ENCODE measurements around the gene NOL6.
"Not testable (repeated sequence)": the region's sequence is repeated elsewhere in the genome, so short reads cannot be mapped to it uniquely, and the experiment has no call there.

NOL6 gene

GRCh38 chr9:33463151-33463550, 10.6 kb downstream of the NOL6 start:
- no peak for TF ChIP-seq CTCF (IDR thresholded peaks at IDR 0.05; ENCODE audit: low read depth, low read length, missing control alignments)
- H3K4me3 ChIP-seq (ENCODE audit: low read depth, low read length) = no peak overlapping the region
- no peak for DNase-seq (ENCODE audit: low read depth)

- DNase-seq (ENCODE audit: low read depth) = no peak
- no peak overlapping the region for H3K4me3 ChIP-seq (ENCODE audit: low read depth, low read length)
- no peak for TF ChIP-seq CTCF (IDR thresholded peaks at IDR 0.05; ENCODE audit: low read depth, low read length, missing control alignments)
Measured at GRCh38 chr9:33461492-33461891, 12.2 kb downstream of the NOL6 start.

GRCh38 chr9:33460854-33461253, 12.9 kb downstream of the NOL6 start:
- TF ChIP-seq CTCF (IDR thresholded peaks at IDR 0.05; ENCODE audit: low read depth, low read length, missing control alignments) = no peak
- DNase-seq (ENCODE audit: low read depth) = no peak
- no peak overlapping the region for H3K4me3 ChIP-seq (ENCODE audit: low read depth, low read length)

- H3K4me3 ChIP-seq (ENCODE audit: low read depth, low read length) = no peak overlapping the region
- no peak for TF ChIP-seq CTCF (IDR thresholded peaks at IDR 0.05; ENCODE audit: low read depth, low read length, missing control alignments)
- no peak for DNase-seq (ENCODE audit: low read depth)
Measured at GRCh38 chr9:33459115-33459514, 14.6 kb downstream of the NOL6 start.

GRCh38 chr9:33458444-33458843, 15.3 kb downstream of the NOL6 start:
- H3K4me3 ChIP-seq (ENCODE audit: low read depth, low read length) = no peak overlapping the region
- no peak for DNase-seq (ENCODE audit: low read depth)
- no peak for TF ChIP-seq CTCF (IDR thresholded peaks at IDR 0.05; ENCODE audit: low read depth, low read length, missing control alignments)

GRCh38 chr9:33455945-33456344, 17.8 kb downstream of the NOL6 start:
- no peak overlapping the region for H3K4me3 ChIP-seq (ENCODE audit: low read depth, low read length)
- no peak for DNase-seq (ENCODE audit: low read depth)
- TF ChIP-seq CTCF (IDR thresholded peaks at IDR 0.05; ENCODE audit: low read depth, low read length, missing control alignments) = no peak

GRCh38 chr9:33455456-33455855, 18.3 kb downstream of the NOL6 start:
- H3K4me3 ChIP-seq (ENCODE audit: low read depth, low read length); DNase-seq (ENCODE audit: low read depth): not testable (repeated sequence)

GRCh38 chr9:33454661-33455026, 19.1 kb downstream of the NOL6 start:
- not testable (repeated sequence) for H3K4me3 ChIP-seq (ENCODE audit: low read depth, low read length); DNase-seq (ENCODE audit: low read depth)
